LNCAP (cell line): ENCODE measurements around the gene SCFD2.

Source experiments
- CTCF ChIP-seq: fragments of 450-650 bp; IDR thresholded peaks from 2 replicates; pipeline ENCODE4 v1.5.1; 2017; ENCODE audit warnings: mild to moderate bottlenecking

SCFD2 gene

GRCh38 chr4:53161787-53162433 lies 204.0 kb downstream of the SCFD2 start:
- TF ChIP-seq CTCF = no peak

- no peak for TF ChIP-seq CTCF
These were observed 204.6 kb downstream of the SCFD2 start for GRCh38 chr4:53161051-53161786.

GRCh38 chr4:53156896-53157295 lies 209.0 kb downstream of the SCFD2 start:
- no peak for TF ChIP-seq CTCF

- no peak for TF ChIP-seq CTCF
These were observed 213.4 kb downstream of the SCFD2 start for GRCh38 chr4:53152467-53152866.

GRCh38 chr4:53151489-53151788 lies 214.4 kb downstream of the SCFD2 start:
- no peak for TF ChIP-seq CTCF

- TF ChIP-seq CTCF = no peak
These were observed 215.0 kb downstream of the SCFD2 start for GRCh38 chr4:53150631-53151488.

GRCh38 chr4:53147711-53148110 lies 218.2 kb downstream of the SCFD2 start:
- no peak for TF ChIP-seq CTCF
